Hematopoietic multipotent progenitor cell treated with erythropoietin and hydrocortisone succinate and interleukin-3 and kit ligand, for 6 days (in vitro differentiated cells): ENCODE data around the gene TNMD.

Source experiments
- DNase-seq: peaks from one replicate; pipeline ENCODE4 v3.0.0-alpha.2; 2015

TNMD gene

GRCh38 chrX:100645106-100645505 is 60.4 kb downstream of the TNMD start:
- DNase-seq, result no peak

DNA sequence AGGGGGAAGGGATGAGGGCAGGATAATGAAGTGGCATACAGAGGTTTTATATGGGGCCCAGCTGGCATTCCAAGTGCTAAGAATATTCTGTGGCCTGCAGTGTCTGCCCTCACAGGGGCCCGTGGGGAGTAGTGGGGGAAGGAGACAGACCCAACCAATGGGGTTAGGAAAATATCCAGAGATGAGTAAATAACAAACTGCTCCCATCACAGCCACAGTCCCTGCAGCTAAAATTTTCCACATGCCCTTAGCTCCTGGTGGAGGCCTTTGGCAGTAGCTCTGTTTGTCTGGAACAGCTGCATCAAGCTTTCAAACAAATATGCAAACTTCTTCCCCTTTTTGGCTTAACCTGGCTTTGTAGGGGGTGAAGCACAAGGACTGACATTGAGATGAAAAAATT is 62.4 kb downstream of the TNMD start:
- no peak for DNase-seq

GRCh38 chrX:100647739-100648138 is 63.0 kb downstream of the TNMD start:
- no peak for DNase-seq

- no peak for DNase-seq
Measured at GRCh38 chrX:100648458-100649417, 64.0 kb downstream of the TNMD start.
